GM18519 (cell line): ENCODE measurements around the gene SLC22A25.
"Not testable (repeated sequence)": the region's sequence is repeated elsewhere in the genome, so short reads cannot be mapped to it uniquely, and the experiment has no call there.

ENCODE experiments used
- ATAC-seq: cut with Tn5 transposase; IDR thresholded peaks from one replicate; pipeline ENCODE4 v1.9.1; 2021; ENCODE audit warnings: mild to moderate bottlenecking, moderate library complexity; ENCODE audit not compliant: unreplicated experiment, low FRiP score

The SLC22A25 gene

DNA sequence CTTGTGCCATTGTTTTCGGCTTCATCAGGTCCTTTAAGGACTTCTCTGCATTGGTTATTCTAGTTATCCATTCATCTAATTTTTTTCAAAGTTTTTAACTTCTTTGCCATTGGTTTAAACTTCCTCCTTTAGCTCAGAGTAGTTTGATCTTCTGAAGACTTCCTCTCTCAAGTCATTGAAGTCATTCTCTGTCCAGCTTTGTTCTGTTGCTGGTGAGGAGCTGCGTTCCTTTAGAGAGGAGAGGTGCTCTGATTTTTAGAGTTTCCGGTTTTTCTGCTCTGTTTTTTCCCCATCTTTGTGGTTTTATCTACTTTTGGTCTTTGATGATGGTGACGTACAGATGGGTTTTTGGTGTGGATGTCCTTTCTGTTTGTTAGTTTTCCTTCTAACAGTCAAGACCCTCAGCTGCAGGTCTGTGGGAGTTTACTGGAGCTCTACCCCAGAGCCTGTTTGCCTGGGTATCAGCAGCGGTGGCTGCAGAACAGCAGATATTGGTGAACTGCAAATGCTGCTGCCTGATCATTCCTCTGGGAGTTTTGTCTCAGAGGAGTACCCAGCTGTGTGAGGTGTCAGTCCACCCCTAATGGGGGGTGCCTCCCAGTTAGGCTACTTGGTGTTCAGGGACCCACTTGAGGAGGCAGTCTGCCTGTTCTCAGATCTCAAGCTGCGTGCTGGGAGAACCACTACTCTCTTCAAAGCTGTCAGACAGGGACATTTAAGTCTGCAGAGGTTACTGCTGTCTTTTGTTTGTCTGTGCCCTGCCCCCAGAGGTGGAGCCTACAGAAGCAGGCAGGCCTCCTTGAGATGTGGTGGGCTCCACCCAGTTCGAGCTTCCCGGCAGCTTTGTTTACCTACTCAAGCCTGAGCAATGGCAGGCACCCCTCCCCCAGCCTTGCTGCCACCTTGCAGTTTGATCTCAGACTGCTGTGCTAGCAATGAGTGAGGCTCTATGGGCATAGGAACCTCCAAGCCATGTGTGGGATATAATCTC, 7.6 kb downstream of the SLC22A25 start:
- ATAC-seq, result not testable (repeated sequence)

DNA sequence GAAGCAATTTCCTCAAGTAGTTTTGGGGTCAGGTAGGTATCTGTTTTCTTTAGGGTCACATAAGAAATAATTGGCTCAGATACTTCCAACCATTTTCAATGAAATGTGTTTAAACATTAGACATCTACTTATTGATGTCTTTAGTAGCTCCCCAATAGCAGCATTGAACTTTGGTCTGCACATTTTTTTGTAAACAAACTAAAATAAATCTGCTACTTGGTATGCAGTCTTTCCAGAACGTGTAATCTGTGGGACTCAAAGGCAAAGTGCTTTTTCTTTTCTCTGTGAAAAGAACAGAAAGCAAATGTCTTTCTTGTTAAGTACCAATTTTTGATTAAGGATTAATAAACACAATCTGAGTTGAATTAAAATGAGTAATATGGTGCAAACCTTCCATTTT, 13.6 kb downstream of the SLC22A25 start:
- ATAC-seq, result no peak

DNA sequence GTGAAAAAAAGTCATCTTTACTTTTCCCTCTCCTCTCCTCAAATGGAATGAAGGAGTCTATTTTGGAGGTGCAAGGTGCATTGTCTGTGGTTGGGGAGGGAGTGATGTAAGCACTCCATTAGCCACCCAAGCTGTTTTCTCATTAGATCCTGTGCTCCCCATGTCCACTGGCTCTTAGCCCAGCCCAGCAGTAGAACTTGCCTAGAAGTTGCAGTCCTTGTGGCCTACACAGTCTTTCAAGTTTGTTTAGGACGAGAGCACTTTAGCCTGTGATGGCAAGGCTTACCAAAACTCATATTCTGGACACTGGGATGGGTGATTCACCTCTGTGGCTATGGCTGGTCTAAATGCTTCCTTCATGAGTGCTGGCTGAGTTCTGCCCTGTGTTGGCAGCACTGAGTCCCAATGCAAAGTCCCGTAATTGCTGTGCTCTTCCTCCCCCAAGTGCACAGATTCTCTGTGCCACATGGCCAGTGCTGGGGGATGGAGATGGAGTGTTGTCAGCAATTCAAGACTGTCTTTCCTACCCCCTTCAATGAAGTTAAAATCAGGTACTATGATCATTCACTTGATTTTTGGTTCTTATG, 15.8 kb downstream of the SLC22A25 start:
- no peak for ATAC-seq

DNA sequence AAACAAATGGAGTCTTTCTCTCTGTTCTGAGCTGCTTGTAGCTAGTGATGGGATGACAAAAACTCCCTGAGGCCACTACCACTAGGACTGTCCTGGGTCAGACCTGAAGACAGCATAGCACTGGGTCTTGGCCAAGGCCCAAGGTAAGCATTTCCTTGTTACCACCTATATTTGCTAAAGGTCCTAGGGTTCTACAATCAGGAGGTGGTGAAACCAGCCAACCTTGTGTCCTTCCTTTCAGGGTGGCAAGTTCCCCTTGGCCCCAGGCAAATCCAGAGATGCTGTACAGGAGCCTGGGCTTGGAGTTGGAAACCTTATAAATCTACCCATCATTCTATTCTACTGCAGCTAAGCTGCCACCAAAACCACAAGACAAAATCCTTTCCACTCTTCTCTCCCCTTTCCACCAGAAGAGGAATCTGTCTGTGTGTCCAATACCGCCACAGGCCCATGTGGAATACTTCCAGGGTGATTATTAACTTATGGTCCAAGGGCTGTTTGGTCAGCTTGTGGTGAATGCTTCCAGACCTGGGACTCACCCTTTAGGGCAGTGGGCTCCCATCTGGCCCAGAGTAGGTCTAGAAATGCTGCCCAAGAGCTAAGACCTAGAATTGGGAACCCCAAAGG, 16.8 kb downstream of the SLC22A25 start:
- no peak for ATAC-seq

GRCh38 chr11:63214093-63214492, 29.3 kb downstream of the SLC22A25 start:
- no peak for ATAC-seq

DNA sequence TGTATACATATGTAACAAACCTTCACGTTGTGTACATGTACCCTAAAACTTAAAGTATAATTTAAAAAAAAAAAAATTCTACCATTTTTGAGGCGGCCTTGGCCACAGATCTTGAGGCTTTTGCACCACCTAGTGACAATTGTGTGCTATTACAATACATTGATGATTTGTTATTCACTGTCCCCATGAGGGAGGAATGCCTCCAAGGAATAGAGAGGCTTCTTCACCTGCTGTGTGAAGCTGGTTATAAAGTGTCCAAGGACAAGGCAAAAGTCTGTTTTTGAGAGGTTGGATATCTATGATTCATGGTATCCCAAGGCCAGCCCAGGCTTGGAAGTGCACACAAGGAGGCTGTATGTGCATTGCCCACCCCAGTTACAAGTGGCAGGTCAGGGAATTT, 30.7 kb downstream of the SLC22A25 start:
- ATAC-seq, result no peak

- ATAC-seq, result no peak
These were observed 33.3 kb downstream of the SLC22A25 start for GRCh38 chr11:63210111-63210510.
